Measurements from ENCODE around the gene BRICD5.

BRICD5 gene

GRCh38 chr16:2173366-2173765 is 37.3 kb downstream of the BRICD5 start:
- H3K4me3 ChIP-seq (ENCODE audit: low read depth, low read length): no peak overlapping the region
- H3K36me3 ChIP-seq: peaks cover 61% of the 10 kb centered on the region
- no peaks in the 10 kb centered on the region for H3K9me3 ChIP-seq (ENCODE audit: severe bottlenecking)
- H3K27me3 ChIP-seq (ENCODE audit: insufficient read depth, low read depth, severe bottlenecking): no peaks in the 10 kb centered on the region
- TF ChIP-seq, protein P1, sequence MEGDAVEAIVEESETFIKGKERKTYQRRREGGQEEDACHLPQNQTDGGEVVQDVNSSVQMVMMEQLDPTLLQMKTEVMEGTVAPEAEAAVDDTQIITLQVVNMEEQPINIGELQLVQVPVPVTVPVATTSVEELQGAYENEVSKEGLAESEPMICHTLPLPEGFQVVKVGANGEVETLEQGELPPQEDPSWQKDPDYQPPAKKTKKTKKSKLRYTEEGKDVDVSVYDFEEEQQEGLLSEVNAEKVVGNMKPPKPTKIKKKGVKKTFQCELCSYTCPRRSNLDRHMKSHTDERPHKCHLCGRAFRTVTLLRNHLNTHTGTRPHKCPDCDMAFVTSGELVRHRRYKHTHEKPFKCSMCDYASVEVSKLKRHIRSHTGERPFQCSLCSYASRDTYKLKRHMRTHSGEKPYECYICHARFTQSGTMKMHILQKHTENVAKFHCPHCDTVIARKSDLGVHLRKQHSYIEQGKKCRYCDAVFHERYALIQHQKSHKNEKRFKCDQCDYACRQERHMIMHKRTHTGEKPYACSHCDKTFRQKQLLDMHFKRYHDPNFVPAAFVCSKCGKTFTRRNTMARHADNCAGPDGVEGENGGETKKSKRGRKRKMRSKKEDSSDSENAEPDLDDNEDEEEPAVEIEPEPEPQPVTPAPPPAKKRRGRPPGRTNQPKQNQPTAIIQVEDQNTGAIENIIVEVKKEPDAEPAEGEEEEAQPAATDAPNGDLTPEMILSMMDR (IDR thresholded peaks at IDR 0.05; ENCODE audit: low read depth, low read length): no peak
- DNase-seq: no peak
- H3K27ac ChIP-seq: no peak overlapping the region

GRCh38 chr16:2172688-2173335 is 37.9 kb downstream of the BRICD5 start:
- no peak for DNase-seq
- TF ChIP-seq, protein P1 (IDR thresholded peaks at IDR 0.05; ENCODE audit: low read depth, low read length): no peak
- Histone ChIP-seq H3K27ac (no peak overlapping the region), H3K27me3 (ENCODE audit: insufficient read depth, low read depth, severe bottlenecking) (no peaks in the 10 kb centered on the region), H3K36me3 (peaks cover 61% of the 10 kb centered on the region), H3K9me3 (ENCODE audit: severe bottlenecking) (no peaks in the 10 kb centered on the region), H3K4me3 (ENCODE audit: low read depth, low read length) (no peak overlapping the region)

- H3K4me3 ChIP-seq (ENCODE audit: low read depth, low read length): no peak overlapping the region
- no peaks in the 10 kb centered on the region for H3K27me3 ChIP-seq (ENCODE audit: insufficient read depth, low read depth, severe bottlenecking)
- TF ChIP-seq, protein P1 (IDR thresholded peaks at IDR 0.05; ENCODE audit: low read depth, low read length): no peak
- no peak for DNase-seq
- no peaks in the 10 kb centered on the region for H3K9me3 ChIP-seq (ENCODE audit: severe bottlenecking)
- H3K36me3 ChIP-seq: peaks cover 60% of the 10 kb centered on the region
- H3K27ac ChIP-seq: no peak overlapping the region
These were observed 39.0 kb downstream of the BRICD5 start for GRCh38 chr16:2171601-2172178.

- no peak overlapping the region for H3K4me3 ChIP-seq (ENCODE audit: low read depth, low read length)
- no peak for DNase-seq
- TF ChIP-seq, protein P1 (IDR thresholded peaks at IDR 0.05; ENCODE audit: low read depth, low read length): no peak
- no peaks in the 10 kb centered on the region for H3K9me3 ChIP-seq (ENCODE audit: severe bottlenecking)
- H3K36me3 ChIP-seq: peaks cover 62% of the 10 kb centered on the region
- no peak overlapping the region for H3K27ac ChIP-seq
- H3K27me3 ChIP-seq (ENCODE audit: insufficient read depth, low read depth, severe bottlenecking): no peaks in the 10 kb centered on the region
These were observed 39.9 kb downstream of the BRICD5 start for GRCh38 chr16:2170587-2171435.

- no peak overlapping the region for H3K27ac ChIP-seq
- no peak for DNase-seq
- no peak overlapping the region for H3K4me3 ChIP-seq (ENCODE audit: low read depth, low read length)
- H3K36me3 ChIP-seq: peaks cover 56% of the 10 kb centered on the region
- no peaks in the 10 kb centered on the region for H3K27me3 ChIP-seq (ENCODE audit: insufficient read depth, low read depth, severe bottlenecking)
- TF ChIP-seq, protein P1 (IDR thresholded peaks at IDR 0.05; ENCODE audit: low read depth, low read length): no peak
- no peaks in the 10 kb centered on the region for H3K9me3 ChIP-seq (ENCODE audit: severe bottlenecking)
These were observed 40.6 kb downstream of the BRICD5 start for GRCh38 chr16:2170080-2170479.
